H9 (cell line): ENCODE measurements around the gene COMMD10. TPM values are rescaled to one million over a fixed set of nuclear protein-coding genes. Genes with fewer than 3 reads are reported as not detected.
"Not testable (repeated sequence)": the region's sequence is repeated elsewhere in the genome, so short reads cannot be mapped to it uniquely, and the experiment has no call there.

Experiments
- DNase-seq: peaks from one replicate; pipeline ENCODE4 v3.0.0-alpha.2; 2017
- H2AFZ ChIP-seq: one replicate; pipeline ENCODE4 v1.6.1; 2013; ENCODE audit warnings: mild to moderate bottlenecking, low read length, control low read depth, moderate library complexity
- H2AK5ac ChIP-seq: 2 replicates; pipeline ENCODE4 v1.6.1; 2013; ENCODE audit warnings: low read length, control low read depth, mixed read lengths; ENCODE audit not compliant: insufficient read length
- H2BK120ac ChIP-seq: one replicate; pipeline ENCODE4 v1.6.1; 2013; ENCODE audit warnings: low read depth, mild to moderate bottlenecking, low read length, control low read depth, inconsistent platforms; ENCODE audit not compliant: poor library complexity, severe bottlenecking
- H2BK12ac ChIP-seq: 2 replicates; pipeline ENCODE4 v1.6.1; 2013; ENCODE audit warnings: low read length, control low read depth, mixed read lengths, low read depth; ENCODE audit not compliant: insufficient read length
- H2BK15ac ChIP-seq: 2 replicates; pipeline ENCODE4 v1.6.1; 2013; ENCODE audit warnings: low read depth, low read length, control low read depth
- H2BK20ac ChIP-seq: one replicate; pipeline ENCODE4 v1.6.1; 2013; ENCODE audit warnings: low read depth, mild to moderate bottlenecking, low read length, control low read depth, inconsistent platforms; ENCODE audit not compliant: poor library complexity, severe bottlenecking
- H2BK5ac ChIP-seq: 2 replicates; pipeline ENCODE4 v1.6.1; 2013; ENCODE audit warnings: low read length, control low read depth, mixed read lengths; ENCODE audit not compliant: insufficient read length
- H3K14ac ChIP-seq: 2 replicates; pipeline ENCODE4 v1.6.1; 2013; ENCODE audit warnings: low read length, control low read depth; ENCODE audit not compliant: insufficient read depth
- H3K18ac ChIP-seq: 2 replicates; pipeline ENCODE4 v1.6.1; 2013; ENCODE audit warnings: low read depth, mild to moderate bottlenecking, mixed read lengths, low read length, control low read depth; ENCODE audit not compliant: insufficient read length
- H3K23ac ChIP-seq: 2 replicates; pipeline ENCODE4 v1.6.1; 2013; ENCODE audit warnings: low read length, control low read depth, mixed read lengths, low read depth; ENCODE audit not compliant: insufficient read length
- H3K23me2 ChIP-seq: 2 replicates; pipeline ENCODE4 v1.6.1; 2013; ENCODE audit warnings: low read depth, mild to moderate bottlenecking, mixed read lengths, low read length, control low read depth; ENCODE audit not compliant: insufficient read length, poor library complexity, severe bottlenecking
- H3K27ac ChIP-seq: 2 replicates; pipeline ENCODE4 v1.5.1; 2013; ENCODE audit warnings: low read length, control low read depth, mixed read lengths, low read depth; ENCODE audit not compliant: insufficient read length
- H3K27me3 ChIP-seq: 2 replicates; pipeline ENCODE4 v1.6.1; 2013; ENCODE audit warnings: low read length, control low read depth, inconsistent platforms; ENCODE audit not compliant: insufficient read depth
- H3K4ac ChIP-seq: 2 replicates; pipeline ENCODE4 v1.6.1; 2013; ENCODE audit warnings: low read depth, mild to moderate bottlenecking, control low read depth, inconsistent platforms, low read length, moderate library complexity
- H3K4me1 ChIP-seq: 2 replicates; pipeline ENCODE4 v1.6.1; 2013; ENCODE audit warnings: low read length, control low read depth, inconsistent platforms; ENCODE audit not compliant: insufficient read depth
- H3K4me2 ChIP-seq: 2 replicates; pipeline ENCODE4 v1.6.1; 2013; ENCODE audit warnings: low read length, control low read depth, mixed read lengths; ENCODE audit not compliant: insufficient read length, insufficient read depth
- H3K56ac ChIP-seq: 2 replicates; pipeline ENCODE4 v1.6.1; 2013; ENCODE audit warnings: low read depth, mild to moderate bottlenecking, mixed read lengths, low read length, control low read depth; ENCODE audit not compliant: insufficient read length
- H3K79me1 ChIP-seq: 2 replicates; pipeline ENCODE4 v1.6.1; 2013; ENCODE audit warnings: low read depth, mild to moderate bottlenecking, moderate library complexity, low read length, control low read depth, inconsistent platforms; ENCODE audit not compliant: insufficient read depth, poor library complexity, severe bottlenecking
- H3K79me2 ChIP-seq: 2 replicates; pipeline ENCODE4 v1.6.1; 2013; ENCODE audit warnings: low read length, control low read depth, inconsistent platforms; ENCODE audit not compliant: insufficient read depth
- H3K9ac ChIP-seq: 2 replicates; pipeline ENCODE4 v1.6.1; 2013; ENCODE audit warnings: low read length, control low read depth, mixed read lengths; ENCODE audit not compliant: insufficient read length; ENCODE audit errors: extremely low read depth
- H3K9me3 ChIP-seq: one replicate; pipeline ENCODE4 v1.6.1; 2013; ENCODE audit warnings: low read depth, low read length, inconsistent platforms; ENCODE audit not compliant: control insufficient read depth
- H3T11ph ChIP-seq: one replicate; pipeline ENCODE4 v1.6.1; 2013; ENCODE audit warnings: mild to moderate bottlenecking, low read length, control low read depth, inconsistent platforms
- H4K20me1 ChIP-seq: one replicate; pipeline ENCODE4 v1.6.1; 2013; ENCODE audit not compliant: control insufficient read depth, insufficient read length, insufficient read depth
- H4K5ac ChIP-seq: 2 replicates; pipeline ENCODE4 v1.6.1; 2013; ENCODE audit warnings: low read depth, mild to moderate bottlenecking, mixed read lengths, low read length, control low read depth; ENCODE audit not compliant: insufficient read length
- H4K8ac ChIP-seq: replicated peaks from 2 replicates; pipeline ENCODE4 v1.6.1; 2013; ENCODE audit warnings: low read length, control low read depth, mixed read lengths, low read depth; ENCODE audit not compliant: insufficient read length
- H4K91ac ChIP-seq: 2 replicates; pipeline ENCODE4 v1.6.1; 2013; ENCODE audit warnings: low read depth, mild to moderate bottlenecking, moderate library complexity, mixed read lengths, low read length, control low read depth; ENCODE audit not compliant: insufficient read length
- H3K27ac Mint-ChIP-seq, 3 experiments: 2 replicates in 2 of 3; 3 replicates in 1 of 3; pipeline ENCODE4 v1.8.0; 2020 to 2021; ENCODE audit warnings: mixed read lengths in 3 of 3, mild to moderate bottlenecking in 1 of 3, moderate library complexity in 1 of 3
- H3K27me3 Mint-ChIP-seq: 2 replicates; pipeline ENCODE4 v1.8.0; 2021; ENCODE audit warnings: low read depth, mild to moderate bottlenecking, moderate library complexity, mixed read lengths
- H3K36me3 Mint-ChIP-seq, 3 experiments: 2 replicates in 2 of 3; 3 replicates in 1 of 3; pipeline ENCODE4 v1.8.0; 2020 to 2021; ENCODE audit warnings: low read depth in 3 of 3, mixed read lengths in 3 of 3; ENCODE audit not compliant: insufficient read depth in 1 of 3
- H3K4me1 Mint-ChIP-seq, 2 experiments: 2 replicates each; pipeline ENCODE4 v1.8.0; 2020; ENCODE audit warnings: mixed read lengths in 2 of 2
- H3K4me3 Mint-ChIP-seq, 2 experiments: 2 replicates in 1 of 2; 3 replicates in 1 of 2; pipeline ENCODE4 v1.8.0; 2020 to 2021; ENCODE audit warnings: mild to moderate bottlenecking in 2 of 2, mixed read lengths in 2 of 2, moderate library complexity in 1 of 2
- H3K9me3 Mint-ChIP-seq, 2 experiments: 2 replicates in 1 of 2; 3 replicates in 1 of 2; pipeline ENCODE4 v1.8.0; 2020; ENCODE audit warnings: mild to moderate bottlenecking in 2 of 2, mixed read lengths in 2 of 2, moderate library complexity in 1 of 2
- WGBS: extraction: QIAGEN DNeasy Blood & Tissue Kit; methylation state at CpG from one replicate; pipeline ENCODE4 v1.1.7; 2013; ENCODE audit warnings: missing lambda C conversion rate, low lambda C conversion rate, mixed read lengths; ENCODE audit not compliant: insufficient read length; ENCODE audit errors: extremely low coverage; 5-methylcytosine and 5-hydroxymethylcytosine counted together
- total RNA-seq: library from RNA; stranded (reverse); gene quantifications from 2 replicates; pipeline ENCODE4 v1.2.1, GENCODE V29; 2021
- TF ChIP-seq, protein P1 (sequence below): fragments of 200-600 bp; sonication (generic); conservative IDR thresholded peaks from 3 replicates; pipeline ENCODE4 v1.8.0; 2021; ENCODE audit warnings: antibody characterized with exemption, mild to moderate bottlenecking

Gene COMMD10
- total RNA-seq, 1 experiment from 2014 or later: 33.9 TPM

DNA sequence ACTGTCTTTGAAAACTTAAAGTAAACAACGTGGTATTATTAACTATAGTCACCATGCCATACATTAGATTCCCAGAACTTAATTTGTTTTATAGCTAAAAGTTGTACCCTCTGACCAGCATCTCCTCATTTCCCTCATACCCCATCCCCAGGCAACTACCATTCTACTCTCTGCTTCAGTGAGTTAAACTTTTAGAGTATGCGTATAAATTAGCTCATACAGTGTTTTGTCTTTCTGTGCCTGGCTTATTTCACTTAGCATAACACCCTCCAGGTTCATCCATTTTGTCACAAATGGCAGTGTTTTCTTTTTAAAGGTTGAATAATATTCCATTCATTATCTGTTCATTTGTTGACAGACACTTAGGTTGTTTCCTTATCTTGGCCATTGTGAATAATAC, 14.2 kb downstream of the COMMD10 start:
- no peaks in the 10 kb centered on the region for H3K27me3 ChIP-seq
- no peak overlapping the region for H3T11ph ChIP-seq
- H2AFZ ChIP-seq: no peak overlapping the region
- no peak overlapping the region for H2AK5ac ChIP-seq
- H3K4me2 ChIP-seq: no peak overlapping the region
- no peaks in the 10 kb centered on the region for H3K79me2 ChIP-seq
- no peak overlapping the region for H3K4me3 Mint-ChIP-seq
- WGBS: no CpG with 5 or more reads among the region's 2 CpGs
- H2BK120ac ChIP-seq: no peak overlapping the region
- no peak overlapping the region for H4K8ac ChIP-seq
- peaks cover 19 to 52% (median 48%) of the 10 kb centered on the region in 3 experiments; a peak in 6 of 7 replicates for H3K36me3 Mint-ChIP-seq
- no peak overlapping the region for H4K5ac ChIP-seq
- H3K27ac Mint-ChIP-seq: no peak overlapping the region; a peak in 1 of 7 replicates
- no peaks in the 10 kb centered on the region for H3K9me3 ChIP-seq
- H2BK20ac ChIP-seq: no peak overlapping the region
- H2BK15ac ChIP-seq: no peak overlapping the region
- H3K9me3 Mint-ChIP-seq: peaks cover 0 to 3% of the 10 kb centered on the region in 2 experiments; a peak in 1 of 5 replicates
- DNase-seq: no peak
- H4K91ac ChIP-seq: no peak overlapping the region
- H3K23ac ChIP-seq: no peak overlapping the region
- no peak overlapping the region for H3K14ac ChIP-seq
- no peaks in the 10 kb centered on the region for H3K23me2 ChIP-seq
- TF ChIP-seq, protein P1, sequence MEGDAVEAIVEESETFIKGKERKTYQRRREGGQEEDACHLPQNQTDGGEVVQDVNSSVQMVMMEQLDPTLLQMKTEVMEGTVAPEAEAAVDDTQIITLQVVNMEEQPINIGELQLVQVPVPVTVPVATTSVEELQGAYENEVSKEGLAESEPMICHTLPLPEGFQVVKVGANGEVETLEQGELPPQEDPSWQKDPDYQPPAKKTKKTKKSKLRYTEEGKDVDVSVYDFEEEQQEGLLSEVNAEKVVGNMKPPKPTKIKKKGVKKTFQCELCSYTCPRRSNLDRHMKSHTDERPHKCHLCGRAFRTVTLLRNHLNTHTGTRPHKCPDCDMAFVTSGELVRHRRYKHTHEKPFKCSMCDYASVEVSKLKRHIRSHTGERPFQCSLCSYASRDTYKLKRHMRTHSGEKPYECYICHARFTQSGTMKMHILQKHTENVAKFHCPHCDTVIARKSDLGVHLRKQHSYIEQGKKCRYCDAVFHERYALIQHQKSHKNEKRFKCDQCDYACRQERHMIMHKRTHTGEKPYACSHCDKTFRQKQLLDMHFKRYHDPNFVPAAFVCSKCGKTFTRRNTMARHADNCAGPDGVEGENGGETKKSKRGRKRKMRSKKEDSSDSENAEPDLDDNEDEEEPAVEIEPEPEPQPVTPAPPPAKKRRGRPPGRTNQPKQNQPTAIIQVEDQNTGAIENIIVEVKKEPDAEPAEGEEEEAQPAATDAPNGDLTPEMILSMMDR: no peak
- H3K56ac ChIP-seq: no peak overlapping the region
- H3K18ac ChIP-seq: no peak overlapping the region
- H2BK12ac ChIP-seq: no peak overlapping the region
- H2BK5ac ChIP-seq: no peak overlapping the region
- no peaks in the 10 kb centered on the region for H3K27me3 Mint-ChIP-seq
- peaks cover 0 to 3% of the 10 kb centered on the region in 2 experiments; a peak in 2 of 4 replicates for H3K4me1 Mint-ChIP-seq
- H4K20me1 ChIP-seq: no peaks in the 10 kb centered on the region
- H3K4ac ChIP-seq: no peak overlapping the region
- no peak overlapping the region for H3K27ac ChIP-seq
- no peaks in the 10 kb centered on the region for H3K4me1 ChIP-seq
- no peak overlapping the region for H3K9ac ChIP-seq
- no peaks in the 10 kb centered on the region for H3K79me1 ChIP-seq

DNA sequence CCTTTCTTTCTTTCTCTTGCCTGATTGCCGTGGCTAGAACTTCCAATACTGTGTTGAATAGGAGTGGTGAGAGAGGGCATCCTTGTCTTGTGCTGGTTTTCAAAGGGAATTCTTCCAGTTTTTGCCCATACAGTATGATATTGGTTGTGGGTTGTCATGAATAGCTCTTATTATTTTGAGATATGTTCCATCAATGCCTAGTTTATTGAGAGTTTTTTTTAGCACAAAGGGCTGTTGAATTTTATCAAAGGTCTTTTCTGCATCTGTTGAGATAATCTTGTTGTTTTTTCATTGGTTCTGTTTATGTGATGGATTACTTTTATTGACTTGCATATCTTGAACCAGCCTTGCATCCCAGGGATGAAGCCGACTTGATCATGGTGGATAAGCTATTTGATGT, 20.1 kb downstream of the COMMD10 start:
- H3K27ac ChIP-seq, H3K9me3 ChIP-seq, H2BK20ac ChIP-seq, H3K27me3 ChIP-seq, H3K14ac ChIP-seq, H3K27ac Mint-ChIP-seq, H4K20me1 ChIP-seq, H3K4ac ChIP-seq, H3K4me2 ChIP-seq, H3K4me3 Mint-ChIP-seq, H3K9me3 Mint-ChIP-seq, H3K23ac ChIP-seq, H4K5ac ChIP-seq, H3K27me3 Mint-ChIP-seq, H3K4me1 ChIP-seq, H3K23me2 ChIP-seq, H3K4me1 Mint-ChIP-seq, H4K91ac ChIP-seq, H2BK15ac ChIP-seq, H3T11ph ChIP-seq, H2AFZ ChIP-seq, H2BK120ac ChIP-seq, H3K79me2 ChIP-seq, H3K18ac ChIP-seq, H4K8ac ChIP-seq, H3K79me1 ChIP-seq, H2BK5ac ChIP-seq, H3K9ac ChIP-seq, H2BK12ac ChIP-seq, H2AK5ac ChIP-seq, DNase-seq, H3K56ac ChIP-seq: not testable (repeated sequence)
- H3K36me3 Mint-ChIP-seq: peaks cover 13 to 21% (median 18%) of the 10 kb centered on the region in 3 experiments; a peak in 6 of 7 replicates
- WGBS: no CpG with 5 or more reads among the region's 2 CpGs
